LNCAP (cell line): ENCODE measurements around the gene PTPN5.

ENCODE experiments used
- CTCF ChIP-seq: fragments of 450-650 bp; IDR thresholded peaks from 2 replicates; pipeline ENCODE4 v1.5.1; 2017; ENCODE audit warnings: mild to moderate bottlenecking

PTPN5 gene

DNA sequence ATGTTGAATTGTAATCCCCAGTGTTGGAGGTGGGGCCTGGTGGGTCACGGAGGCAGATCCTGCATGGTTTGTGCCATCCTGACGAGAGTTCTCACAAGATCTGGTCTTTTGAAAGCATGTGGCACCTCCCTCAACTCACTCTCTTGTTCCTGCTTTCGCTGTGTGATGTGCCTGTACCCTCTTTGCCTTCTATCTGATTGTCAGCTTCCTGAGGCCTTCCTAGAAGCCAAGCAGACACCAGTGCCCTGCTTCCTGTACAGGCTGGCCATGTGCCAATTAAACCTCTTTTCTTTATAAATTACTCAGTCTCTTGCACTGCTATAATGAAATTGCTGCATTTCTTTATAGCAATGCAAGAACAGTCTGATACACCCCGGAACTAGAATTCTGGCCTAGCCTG is 13.1 kb downstream of the PTPN5 start:
- TF ChIP-seq CTCF, result no peak

DNA sequence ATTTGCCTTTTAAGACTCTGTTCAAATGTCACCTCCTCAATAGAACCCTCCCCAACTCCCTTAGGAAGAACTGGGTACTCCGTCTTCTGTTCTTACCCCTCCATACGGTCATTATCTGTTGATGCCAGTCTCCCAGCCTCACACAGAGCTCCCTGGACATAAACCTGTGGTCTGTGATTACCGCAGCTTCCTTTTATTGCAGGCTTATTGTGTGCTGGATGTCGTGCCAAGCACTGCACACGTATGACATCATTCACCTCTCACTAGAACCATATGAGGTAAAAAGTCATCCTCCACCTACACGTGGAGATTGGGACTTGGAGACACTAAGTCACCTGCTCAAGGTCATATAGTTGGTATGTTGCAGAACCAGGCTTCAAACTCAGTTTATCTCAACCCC is 15.3 kb downstream of the PTPN5 start:
- no peak for TF ChIP-seq CTCF

DNA sequence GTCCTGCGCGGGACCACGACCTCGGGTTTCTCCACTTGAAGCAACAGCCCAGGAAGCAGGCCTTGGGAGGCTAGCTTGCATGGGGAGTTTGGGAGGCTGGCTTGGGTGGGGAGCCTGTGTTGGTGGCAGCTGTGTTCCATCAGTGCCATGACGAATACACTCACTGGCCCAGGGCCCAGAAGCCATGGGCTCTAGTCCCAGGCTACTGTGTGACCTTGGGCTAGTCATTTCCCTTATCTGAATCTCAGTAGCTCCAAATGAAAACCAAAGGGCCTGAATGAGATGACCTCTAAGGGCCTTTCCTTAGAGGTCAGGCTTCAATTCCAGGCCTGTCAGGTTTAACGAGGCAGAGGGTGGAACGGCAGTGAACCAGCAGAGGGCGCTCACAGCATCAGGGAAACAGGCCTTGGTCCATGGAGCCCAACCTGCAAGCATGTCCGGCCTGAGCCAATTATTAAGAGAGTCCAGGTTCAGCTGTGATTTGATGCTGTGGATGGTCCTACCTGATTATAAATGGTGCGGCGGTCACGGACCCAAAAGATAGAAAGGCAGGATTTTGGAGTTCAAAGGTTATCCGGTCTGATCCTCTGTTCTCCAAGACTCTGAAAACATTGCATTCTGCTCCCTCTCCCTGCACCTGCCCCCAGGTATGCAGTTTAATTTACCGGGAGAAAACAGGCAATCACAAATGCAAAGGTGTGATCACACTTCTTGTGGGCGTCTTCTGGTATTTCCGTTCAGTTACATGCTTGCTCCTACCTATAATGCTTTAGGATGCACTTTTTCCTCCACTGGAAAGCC is 15.9 kb downstream of the PTPN5 start:
- TF ChIP-seq CTCF, result peak; percentile 94

GRCh38 chr11:18774801-18775200 is 16.8 kb downstream of the PTPN5 start:
- TF ChIP-seq CTCF, result no peak

- TF ChIP-seq CTCF, result no peak
These were observed 17.9 kb downstream of the PTPN5 start for GRCh38 chr11:18773681-18774080.

DNA sequence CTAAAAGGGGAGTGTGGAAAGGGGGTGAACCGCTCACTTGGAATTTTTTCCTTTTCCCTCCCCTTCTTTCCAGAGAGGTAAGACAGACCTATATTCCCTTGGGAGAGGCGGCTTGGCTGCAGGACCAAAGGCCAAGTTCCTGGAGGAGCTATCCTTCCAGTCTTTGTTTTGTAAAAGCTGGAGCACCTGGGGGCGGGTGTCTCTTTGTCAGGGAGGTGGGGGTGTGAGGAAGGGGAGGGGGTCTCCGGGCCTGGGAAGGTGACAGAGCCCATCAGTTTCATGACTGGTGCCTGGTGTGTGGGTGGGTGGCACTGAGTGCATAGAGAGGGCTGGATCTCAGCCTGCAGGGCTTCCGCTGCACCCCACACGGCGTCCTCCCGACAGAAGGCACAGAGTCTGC is 18.5 kb downstream of the PTPN5 start:
- no peak for TF ChIP-seq CTCF

DNA sequence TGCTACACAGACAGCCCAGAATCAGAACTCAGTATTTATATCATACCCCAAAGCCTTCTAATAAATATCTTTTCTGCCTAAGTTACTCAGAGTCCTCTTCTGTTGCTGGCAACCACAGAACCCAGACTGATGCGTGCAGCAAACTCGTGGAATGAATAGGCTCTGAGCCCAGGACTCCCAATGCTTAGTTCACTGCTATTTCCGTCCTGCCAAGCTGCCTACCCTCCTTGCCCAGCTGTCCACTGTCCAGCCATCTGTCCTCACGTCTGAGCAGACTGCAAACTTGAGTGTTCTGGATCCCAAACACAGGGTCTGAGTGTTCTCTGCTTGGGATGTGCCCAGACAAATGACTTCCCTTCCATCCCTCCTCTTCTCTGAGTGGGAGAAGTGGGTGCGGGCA is 19.4 kb downstream of the PTPN5 start:
- TF ChIP-seq CTCF, result no peak
